ENCODE measurements around the gene PTPRA.

PTPRA gene

DNA sequence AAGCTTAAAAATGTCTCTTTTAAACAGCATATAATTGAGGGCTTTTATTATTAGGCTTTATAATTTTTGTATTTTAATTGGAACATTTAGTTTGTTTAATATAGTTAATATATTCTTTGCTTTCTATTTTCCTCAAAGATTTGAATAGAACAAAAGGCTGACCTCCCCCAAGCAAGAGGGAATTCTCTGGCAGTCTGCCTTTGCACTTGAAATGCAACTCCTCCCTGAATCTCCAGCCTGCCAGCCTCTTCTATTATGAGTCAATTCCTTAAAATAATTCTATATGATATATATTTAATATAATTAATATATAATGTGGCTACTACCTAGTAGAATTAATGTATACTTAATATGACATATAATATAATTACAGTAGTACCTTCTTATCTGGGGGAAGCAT lies 69.2 kb downstream of the PTPRA start:
- TF ChIP-seq, protein P1, sequence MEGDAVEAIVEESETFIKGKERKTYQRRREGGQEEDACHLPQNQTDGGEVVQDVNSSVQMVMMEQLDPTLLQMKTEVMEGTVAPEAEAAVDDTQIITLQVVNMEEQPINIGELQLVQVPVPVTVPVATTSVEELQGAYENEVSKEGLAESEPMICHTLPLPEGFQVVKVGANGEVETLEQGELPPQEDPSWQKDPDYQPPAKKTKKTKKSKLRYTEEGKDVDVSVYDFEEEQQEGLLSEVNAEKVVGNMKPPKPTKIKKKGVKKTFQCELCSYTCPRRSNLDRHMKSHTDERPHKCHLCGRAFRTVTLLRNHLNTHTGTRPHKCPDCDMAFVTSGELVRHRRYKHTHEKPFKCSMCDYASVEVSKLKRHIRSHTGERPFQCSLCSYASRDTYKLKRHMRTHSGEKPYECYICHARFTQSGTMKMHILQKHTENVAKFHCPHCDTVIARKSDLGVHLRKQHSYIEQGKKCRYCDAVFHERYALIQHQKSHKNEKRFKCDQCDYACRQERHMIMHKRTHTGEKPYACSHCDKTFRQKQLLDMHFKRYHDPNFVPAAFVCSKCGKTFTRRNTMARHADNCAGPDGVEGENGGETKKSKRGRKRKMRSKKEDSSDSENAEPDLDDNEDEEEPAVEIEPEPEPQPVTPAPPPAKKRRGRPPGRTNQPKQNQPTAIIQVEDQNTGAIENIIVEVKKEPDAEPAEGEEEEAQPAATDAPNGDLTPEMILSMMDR (IDR thresholded peaks at IDR 0.05; ENCODE audit: low read depth, low read length, missing control alignments): no peak
- no peak for DNase-seq (ENCODE audit: low read depth)
- H3K4me3 ChIP-seq (ENCODE audit: low read depth, low read length): no peak overlapping the region

DNA sequence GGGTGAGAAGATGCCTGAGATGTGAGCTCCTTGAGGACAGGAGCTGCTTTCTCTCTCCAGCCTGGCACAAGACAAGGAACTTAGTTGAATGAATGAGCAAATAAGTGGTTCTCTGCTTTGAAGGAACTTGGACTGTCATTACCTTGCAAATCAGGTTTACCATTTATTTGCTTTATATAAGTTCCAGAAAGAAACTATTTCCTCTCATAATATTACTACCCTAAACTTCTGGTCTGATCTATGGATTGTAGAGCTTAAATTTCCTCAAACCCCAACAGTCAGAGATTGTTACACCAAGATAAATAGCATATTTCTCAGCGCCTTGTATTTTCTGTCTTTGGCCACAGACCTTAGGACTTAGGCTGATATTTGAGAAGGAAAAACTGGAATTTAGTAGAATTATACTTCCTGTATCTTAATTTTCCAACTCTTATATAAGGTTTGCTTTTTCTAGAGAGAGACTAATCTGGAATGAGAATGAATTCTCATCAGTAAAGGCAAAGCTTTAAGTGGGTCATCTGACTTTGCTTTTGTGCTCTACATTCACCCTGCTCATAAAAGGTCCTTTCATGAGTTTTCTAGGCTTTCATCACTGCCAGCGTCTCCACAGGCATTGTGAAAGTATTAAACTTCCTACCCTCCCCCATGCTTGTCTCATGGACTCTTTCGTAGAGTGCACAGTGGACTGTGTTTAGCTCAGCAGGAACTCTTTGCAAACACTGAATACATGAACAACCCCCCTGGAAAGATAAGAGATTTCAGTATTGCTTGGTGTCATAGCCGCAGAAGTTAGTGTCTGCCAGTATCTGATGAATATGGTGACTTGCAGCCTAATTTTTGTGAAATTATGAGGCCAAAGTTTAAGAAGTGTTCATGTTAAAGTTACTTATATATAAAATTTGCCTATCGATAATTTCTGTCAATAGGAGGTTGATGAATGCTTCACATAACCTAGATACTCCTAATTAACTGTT lies 74.0 kb downstream of the PTPRA start:
- TF ChIP-seq, protein P1 (IDR thresholded peaks at IDR 0.05; ENCODE audit: low read depth, low read length, missing control alignments): no peak
- DNase-seq (ENCODE audit: low read depth): no peak
- H3K4me3 ChIP-seq (ENCODE audit: low read depth, low read length): no peak overlapping the region

DNA sequence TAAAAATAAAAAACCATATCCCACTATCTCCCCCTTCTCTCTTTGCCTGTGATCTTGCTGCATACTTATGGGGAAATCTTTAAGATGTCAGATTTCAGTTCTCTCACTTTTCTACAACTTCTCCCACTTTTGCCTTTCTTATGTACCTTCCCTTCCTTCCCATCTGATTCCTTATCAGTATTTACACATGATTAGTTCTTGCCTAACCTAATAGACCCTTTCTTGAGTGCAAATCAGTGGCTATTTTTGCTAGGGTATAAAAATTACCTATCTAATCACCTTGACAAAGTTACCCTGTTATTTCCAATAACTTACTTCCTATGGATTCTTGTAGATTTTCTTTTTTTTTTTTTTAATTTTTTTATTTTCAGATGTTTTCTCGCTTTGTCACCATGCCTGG lies 75.7 kb downstream of the PTPRA start:
- TF ChIP-seq, protein P1 (IDR thresholded peaks at IDR 0.05; ENCODE audit: low read depth, low read length, missing control alignments): no peak
- DNase-seq (ENCODE audit: low read depth): no peak
- no peak overlapping the region for H3K4me3 ChIP-seq (ENCODE audit: low read depth, low read length)

DNA sequence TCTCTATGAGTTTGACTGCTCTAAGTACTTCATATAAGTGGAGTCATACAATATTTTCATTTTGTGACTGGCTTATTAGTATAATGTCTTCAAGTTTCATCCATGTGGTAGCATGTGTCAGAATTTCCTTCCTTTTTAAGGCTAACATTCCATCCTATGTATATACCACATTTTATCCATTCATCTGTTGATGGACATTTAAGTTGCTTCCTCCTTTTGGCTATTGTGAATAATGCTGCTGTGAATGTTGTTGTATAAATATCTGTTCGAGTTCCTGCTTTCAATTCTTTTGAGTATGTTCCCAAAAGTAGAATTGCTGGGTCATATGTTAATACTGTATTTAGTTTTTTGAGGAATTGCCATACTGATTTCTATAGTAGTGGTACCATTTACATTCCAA lies 79.5 kb downstream of the PTPRA start:
- no peak for DNase-seq (ENCODE audit: low read depth)
- TF ChIP-seq, protein P1 (IDR thresholded peaks at IDR 0.05; ENCODE audit: low read depth, low read length, missing control alignments): no peak
- no peak overlapping the region for H3K4me3 ChIP-seq (ENCODE audit: low read depth, low read length)

DNA sequence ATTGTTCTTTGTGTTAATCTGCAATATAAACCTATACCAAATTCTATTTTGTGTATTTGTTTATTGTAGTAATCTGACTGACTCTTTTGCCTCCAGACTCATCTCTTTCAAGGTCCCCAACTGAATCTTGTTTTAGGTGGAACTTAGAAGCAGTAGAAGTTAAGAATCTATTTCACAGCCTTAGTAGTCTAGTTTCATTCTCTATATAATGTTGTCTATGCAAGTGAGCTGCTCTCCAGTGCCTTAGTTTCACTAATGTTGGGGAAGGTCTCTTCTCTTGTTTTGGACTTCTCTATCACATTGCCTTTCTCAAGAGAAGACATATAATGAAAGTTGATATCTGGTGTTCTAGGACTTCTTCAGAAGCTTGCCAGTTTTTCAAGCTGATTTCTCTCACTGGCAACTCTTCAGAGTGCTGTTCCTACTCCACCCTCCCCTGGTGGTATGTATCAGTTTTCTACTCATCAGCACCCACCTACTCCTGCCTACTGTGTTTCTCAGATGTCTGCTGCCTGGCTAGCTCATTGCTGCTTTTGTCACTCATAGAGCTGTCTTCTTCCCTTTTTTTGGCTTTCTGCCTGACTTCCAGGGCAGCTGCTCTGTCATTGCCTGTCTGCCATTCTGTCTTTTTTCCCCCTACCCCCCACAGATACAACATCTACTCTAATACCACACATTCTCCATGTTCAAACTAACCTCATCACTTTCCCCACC lies 82.1 kb downstream of the PTPRA start:
- no peak for DNase-seq (ENCODE audit: low read depth)
- TF ChIP-seq, protein P1 (IDR thresholded peaks at IDR 0.05; ENCODE audit: low read depth, low read length, missing control alignments): no peak

DNA sequence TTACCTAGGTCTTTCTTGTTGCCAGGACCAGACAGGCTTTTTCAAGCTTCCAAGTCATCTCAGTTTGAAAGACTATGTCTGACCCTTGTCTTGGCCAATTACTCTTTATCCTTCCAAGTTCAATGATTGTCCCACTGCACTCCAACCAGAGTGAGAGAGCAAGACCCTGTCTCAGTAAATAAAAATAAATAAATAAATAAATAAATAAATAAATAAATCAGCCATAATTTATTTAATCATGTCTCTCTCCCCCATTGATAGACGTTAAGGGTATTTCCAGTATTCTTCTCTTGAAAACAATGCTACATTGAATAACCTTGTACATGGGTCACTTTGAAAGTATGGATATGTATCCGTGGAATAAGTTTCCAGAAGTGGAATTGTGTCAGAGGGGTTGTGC lies 83.2 kb downstream of the PTPRA start:
- H3K4me3 ChIP-seq (ENCODE audit: low read depth, low read length): no peak overlapping the region

More for the DNA sequence above, 82.1 kb downstream of the PTPRA start:
- no peak overlapping the region for H3K4me3 ChIP-seq (ENCODE audit: low read depth, low read length)

More for the DNA sequence above, 83.2 kb downstream of the PTPRA start:
- no peak for DNase-seq (ENCODE audit: low read depth)
- TF ChIP-seq, protein P1 (IDR thresholded peaks at IDR 0.05; ENCODE audit: low read depth, low read length, missing control alignments): no peak
